Lower leg skin (tissue), 3 donors: ENCODE data around the gene RAB17.

ENCODE experiments used
- POLR2A ChIP-seq, 2 donors: fragments of 450-650 bp; IDR thresholded peaks; one replicate each; pipeline ENCODE4 v1.6.1; 2016 to 2017; ENCODE audit warnings: antibody characterized with exemption in 2 of 2, mild to moderate bottlenecking in 1 of 2, moderate library complexity in 1 of 2
- TF ChIP-seq, protein P1 (sequence below), 3 donors: fragments of 450-650 bp; IDR thresholded peaks; one replicate each; pipeline ENCODE4 v1.5.1; 2016; ENCODE audit warnings: antibody characterized with exemption in 3 of 3, mild to moderate bottlenecking in 3 of 3, moderate library complexity in 2 of 3

DNA sequence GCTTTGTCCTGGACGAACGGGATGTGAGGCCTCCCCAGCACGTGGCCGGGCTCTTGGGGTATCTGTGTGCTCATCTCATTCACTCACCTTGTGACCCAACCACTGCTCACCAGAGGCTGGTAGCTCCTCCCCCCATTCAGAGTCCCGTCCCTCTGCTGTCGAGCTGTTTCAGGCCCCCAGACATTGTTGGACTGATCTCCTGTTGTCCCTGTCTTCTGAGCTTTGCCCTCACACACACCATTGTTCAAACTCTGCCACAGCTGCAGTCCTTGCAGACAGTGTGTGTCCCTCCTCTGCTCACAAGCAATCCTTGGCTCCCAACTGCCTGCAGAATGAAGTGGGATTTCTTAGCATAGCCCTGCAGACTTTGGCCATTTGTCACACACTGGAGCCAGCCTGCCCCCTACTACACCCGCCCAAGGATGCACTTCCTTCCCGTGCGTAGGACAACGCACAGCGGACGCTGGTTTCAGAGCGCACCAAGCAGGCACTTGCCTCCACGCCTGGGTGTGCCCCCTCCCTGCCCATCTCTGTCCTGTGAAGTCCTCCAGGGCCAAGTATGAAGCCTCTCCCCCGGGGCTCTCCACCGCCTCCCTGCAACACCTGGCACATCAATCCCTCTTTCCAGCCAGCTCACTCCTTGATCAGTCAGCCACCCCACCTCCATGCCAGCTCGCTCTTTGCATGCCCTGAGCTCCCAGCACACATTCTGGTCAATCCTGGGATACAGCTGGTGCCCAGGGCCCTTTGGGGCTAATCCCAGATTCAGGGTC, 40.7 kb downstream of the RAB17 start:
- no peak for TF ChIP-seq POLR2A (IDR thresholded peaks at IDR 0.05)
- TF ChIP-seq, protein P1, sequence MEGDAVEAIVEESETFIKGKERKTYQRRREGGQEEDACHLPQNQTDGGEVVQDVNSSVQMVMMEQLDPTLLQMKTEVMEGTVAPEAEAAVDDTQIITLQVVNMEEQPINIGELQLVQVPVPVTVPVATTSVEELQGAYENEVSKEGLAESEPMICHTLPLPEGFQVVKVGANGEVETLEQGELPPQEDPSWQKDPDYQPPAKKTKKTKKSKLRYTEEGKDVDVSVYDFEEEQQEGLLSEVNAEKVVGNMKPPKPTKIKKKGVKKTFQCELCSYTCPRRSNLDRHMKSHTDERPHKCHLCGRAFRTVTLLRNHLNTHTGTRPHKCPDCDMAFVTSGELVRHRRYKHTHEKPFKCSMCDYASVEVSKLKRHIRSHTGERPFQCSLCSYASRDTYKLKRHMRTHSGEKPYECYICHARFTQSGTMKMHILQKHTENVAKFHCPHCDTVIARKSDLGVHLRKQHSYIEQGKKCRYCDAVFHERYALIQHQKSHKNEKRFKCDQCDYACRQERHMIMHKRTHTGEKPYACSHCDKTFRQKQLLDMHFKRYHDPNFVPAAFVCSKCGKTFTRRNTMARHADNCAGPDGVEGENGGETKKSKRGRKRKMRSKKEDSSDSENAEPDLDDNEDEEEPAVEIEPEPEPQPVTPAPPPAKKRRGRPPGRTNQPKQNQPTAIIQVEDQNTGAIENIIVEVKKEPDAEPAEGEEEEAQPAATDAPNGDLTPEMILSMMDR (IDR thresholded peaks at IDR 0.05): no peak
